Neural cell (in vitro differentiated cells): ENCODE data around the gene ERC2.

Source experiments
- MXI1 ChIP-seq: fragments of 450-650 bp; conservative IDR thresholded peaks from 2 replicates; pipeline ENCODE4 v1.6.1; 2014; ENCODE audit warnings: antibody characterized with exemption, mild to moderate bottlenecking; ENCODE audit not compliant: poor library complexity, severe bottlenecking
- TF ChIP-seq, protein P1 (sequence below): fragments of 450-650 bp; IDR thresholded peaks from 2 replicates; pipeline ENCODE4 v1.5.1; 2014; ENCODE audit warnings: antibody characterized with exemption, mild to moderate bottlenecking, moderate library complexity; ENCODE audit not compliant: poor library complexity, severe bottlenecking

DNA sequence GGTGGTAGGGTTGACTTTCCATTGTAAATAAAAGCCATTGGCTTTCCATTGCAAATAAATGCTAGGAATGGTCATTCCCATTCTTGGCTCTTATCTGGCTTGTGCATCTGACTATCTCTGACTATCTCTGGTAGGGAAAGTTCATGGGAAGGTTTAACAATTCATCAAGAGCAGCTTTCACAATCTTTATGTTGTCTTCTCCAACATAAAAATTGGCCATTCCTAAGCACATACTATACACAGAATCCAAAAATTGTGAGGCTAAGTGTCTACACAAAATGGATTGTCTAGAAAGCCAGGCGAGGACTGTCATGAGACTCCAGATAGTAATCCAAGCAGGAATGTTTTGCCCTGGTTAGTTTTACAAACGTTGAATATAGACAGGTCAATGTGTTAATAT, 926.8 kb downstream of the ERC2 start:
- TF ChIP-seq MXI1, result no peak
- TF ChIP-seq, protein P1, sequence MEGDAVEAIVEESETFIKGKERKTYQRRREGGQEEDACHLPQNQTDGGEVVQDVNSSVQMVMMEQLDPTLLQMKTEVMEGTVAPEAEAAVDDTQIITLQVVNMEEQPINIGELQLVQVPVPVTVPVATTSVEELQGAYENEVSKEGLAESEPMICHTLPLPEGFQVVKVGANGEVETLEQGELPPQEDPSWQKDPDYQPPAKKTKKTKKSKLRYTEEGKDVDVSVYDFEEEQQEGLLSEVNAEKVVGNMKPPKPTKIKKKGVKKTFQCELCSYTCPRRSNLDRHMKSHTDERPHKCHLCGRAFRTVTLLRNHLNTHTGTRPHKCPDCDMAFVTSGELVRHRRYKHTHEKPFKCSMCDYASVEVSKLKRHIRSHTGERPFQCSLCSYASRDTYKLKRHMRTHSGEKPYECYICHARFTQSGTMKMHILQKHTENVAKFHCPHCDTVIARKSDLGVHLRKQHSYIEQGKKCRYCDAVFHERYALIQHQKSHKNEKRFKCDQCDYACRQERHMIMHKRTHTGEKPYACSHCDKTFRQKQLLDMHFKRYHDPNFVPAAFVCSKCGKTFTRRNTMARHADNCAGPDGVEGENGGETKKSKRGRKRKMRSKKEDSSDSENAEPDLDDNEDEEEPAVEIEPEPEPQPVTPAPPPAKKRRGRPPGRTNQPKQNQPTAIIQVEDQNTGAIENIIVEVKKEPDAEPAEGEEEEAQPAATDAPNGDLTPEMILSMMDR, result no peak
